ENCODE data around the gene COMMD2. TPM values are rescaled to one million over a fixed set of nuclear protein-coding genes. Genes with fewer than 3 reads are reported as not detected.

The COMMD2 gene
- polyA plus RNA-seq, result 18.5 and 19.8 TPM in 2 replicates

DNA sequence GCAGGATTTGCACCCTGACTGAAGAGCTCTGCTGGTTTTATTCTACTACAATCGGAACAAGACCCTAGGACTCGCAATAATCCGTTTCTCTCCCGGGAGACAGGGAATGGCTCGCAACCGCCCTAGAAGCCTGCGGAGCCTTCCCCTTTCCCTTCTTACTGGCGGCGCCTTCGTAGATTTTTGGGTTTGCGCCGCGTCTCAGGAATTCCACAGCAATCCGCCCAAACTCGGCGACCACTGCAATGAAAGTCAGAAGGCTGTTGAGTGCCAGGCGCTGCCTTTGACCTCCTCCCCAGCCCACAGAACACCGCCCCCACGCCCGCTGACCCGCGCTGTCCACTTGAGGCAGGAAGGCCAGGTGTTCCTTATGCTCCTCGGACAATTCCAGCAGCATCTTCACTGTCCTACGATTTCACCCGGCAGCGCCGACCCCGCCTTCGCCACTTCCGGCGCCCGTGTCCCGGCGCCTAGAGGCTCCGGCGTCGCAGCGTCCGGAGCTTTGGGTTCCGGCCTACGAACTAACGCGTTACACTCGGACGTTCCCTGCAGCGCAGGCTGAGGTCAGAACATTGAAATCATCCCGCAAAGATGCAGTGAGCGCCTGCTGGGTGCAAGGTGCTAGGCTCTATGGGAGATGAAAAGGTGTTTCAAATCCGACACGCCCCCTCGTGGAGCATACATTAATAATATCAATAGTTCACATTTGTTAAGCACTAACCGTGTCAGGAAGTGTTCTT is at the start of gene COMMD2:
TSS of gene COMMD2 (minus strand) at position 439 of the 737 bp plus-strand sequence. CDS start at position 394, 45 bp downstream.

DNA sequence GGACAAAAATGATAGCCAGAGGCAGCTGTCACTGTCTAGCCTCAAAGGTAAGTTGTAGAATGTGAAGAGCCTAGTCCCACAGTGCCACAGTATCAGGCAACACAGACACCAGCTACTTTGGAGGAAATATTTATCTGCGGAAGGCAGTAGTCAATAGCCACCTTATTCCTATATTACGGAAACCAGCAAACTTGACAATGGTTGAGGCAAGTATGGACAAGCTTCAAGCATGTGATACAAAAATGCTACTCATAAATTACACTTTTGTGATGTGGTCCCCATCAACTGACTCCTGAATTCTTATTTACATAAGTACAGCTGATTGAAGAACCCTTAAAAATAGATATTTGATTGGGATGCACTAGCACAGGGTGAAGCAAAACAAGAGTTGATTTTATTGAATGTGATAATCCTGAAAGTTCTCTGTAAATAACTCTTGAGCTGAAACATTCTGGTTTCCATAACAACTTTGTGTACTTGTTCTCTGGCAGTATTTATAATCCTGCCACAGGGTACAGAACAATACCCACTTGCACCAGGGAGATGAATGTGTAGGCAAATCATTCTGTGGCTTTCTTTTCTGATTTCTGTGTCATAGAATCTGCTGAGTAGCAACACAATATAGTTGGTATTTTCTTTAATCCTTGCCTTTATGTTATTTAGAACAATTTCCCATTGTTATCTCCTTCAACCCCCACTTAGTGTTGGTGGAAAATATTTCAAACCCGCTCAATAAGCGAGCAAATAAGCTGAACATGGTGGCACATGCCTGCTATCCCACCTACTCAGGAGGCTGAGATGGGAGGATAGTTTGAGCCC is 40.4 kb upstream of the COMMD2 start, which contains the start of gene ANKUB1:
TSS of gene ANKUB1 (minus strand) at position 103 of the 819 bp plus-strand sequence. CDS start 188 bp downstream, outside the sequence.

Other genes with a start within 250 kb of the COMMD2 start
- 4.8 and 4.9 TPM in 2 replicates for gene WWTR1, start 94.5 kb downstream of the COMMD2 start, polyA plus RNA-seq
- not detected in 2 replicates for gene ANKUB1, start 40.1 kb upstream of the COMMD2 start, polyA plus RNA-seq
- 267 and 428 TPM in 2 replicates for gene RNF13, start 60.7 kb upstream of the COMMD2 start, polyA plus RNA-seq
- 155 and 177 TPM in 2 replicates for gene PFN2, start 218.4 kb upstream of the COMMD2 start, polyA plus RNA-seq